GM12878 (cell line): ENCODE results near the gene RAPH1.
"Not testable (repeated sequence)": the region's sequence is repeated elsewhere in the genome, so short reads cannot be mapped to it uniquely, and the experiment has no call there.

Source experiments
- CEBPB ChIP-seq, 2 experiments: fragments of 150-350 bp in 1 of 2; IDR thresholded peaks; 2 replicates each; pipeline ENCODE4 v1.6.1; 2012 to 2014; ENCODE audit warnings: low read depth in 2 of 2, low read length in 2 of 2, borderline replicate concordance in 1 of 2, inconsistent platforms in 1 of 2
- NBN ChIP-seq: fragments of 450-650 bp; IDR thresholded peaks from 2 replicates; pipeline ENCODE4 v1.6.1; 2016
- POLR2A ChIP-seq: IDR thresholded peaks from 2 replicates; pipeline ENCODE4 v1.6.1; 2011; ENCODE audit warnings: low read depth, mild to moderate bottlenecking, low read length
- TCF12 ChIP-seq: IDR thresholded peaks from 2 replicates; pipeline ENCODE4 v1.6.1; 2011; ENCODE audit warnings: low read depth, mild to moderate bottlenecking, low read length
- TCF7 ChIP-seq: IDR thresholded peaks from 2 replicates; pipeline ENCODE4 v1.6.1; 2014; ENCODE audit warnings: antibody characterized with exemption, borderline replicate concordance
- TF ChIP-seq, protein P1 (sequence below): fragments of 450-650 bp; conservative IDR thresholded peaks from 2 replicates; pipeline ENCODE4 v1.6.1; 2017; ENCODE audit warnings: mild to moderate bottlenecking, moderate library complexity
- TF ChIP-seq, protein P2 (sequence below), 3 experiments: IDR thresholded peaks in 2 of 3; conservative IDR thresholded peaks in 1 of 3; 2 replicates each; pipeline ENCODE4 v1.5.1; 2011; ENCODE audit warnings: low read depth in 3 of 3, low read length in 3 of 3, mild to moderate bottlenecking in 3 of 3, control low read depth in 2 of 3, moderate library complexity in 2 of 3, inconsistent platforms in 1 of 3, mixed read lengths in 1 of 3; ENCODE audit not compliant: control insufficient read depth in 2 of 3, insufficient read depth in 1 of 3; ENCODE audit errors: extremely low read depth in 1 of 3
- TF ChIP-seq, protein P3 (sequence below): fragments of 450-650 bp; IDR thresholded peaks from 2 replicates; pipeline ENCODE4 v1.6.1; 2017; ENCODE audit warnings: mild to moderate bottlenecking

GRCh38 chr2:203429643-203430042 is 105.5 kb downstream of the RAPH1 start:
- not testable (repeated sequence) for TF ChIP-seq CEBPB (IDR thresholded peaks at IDR 0.05; ENCODE audit: borderline replicate concordance in 1 of 2, low read depth in 2 of 2, low read length in 2 of 2); TCF12; POLR2A; NBN; TCF7
- TF ChIP-seq, protein P1, sequence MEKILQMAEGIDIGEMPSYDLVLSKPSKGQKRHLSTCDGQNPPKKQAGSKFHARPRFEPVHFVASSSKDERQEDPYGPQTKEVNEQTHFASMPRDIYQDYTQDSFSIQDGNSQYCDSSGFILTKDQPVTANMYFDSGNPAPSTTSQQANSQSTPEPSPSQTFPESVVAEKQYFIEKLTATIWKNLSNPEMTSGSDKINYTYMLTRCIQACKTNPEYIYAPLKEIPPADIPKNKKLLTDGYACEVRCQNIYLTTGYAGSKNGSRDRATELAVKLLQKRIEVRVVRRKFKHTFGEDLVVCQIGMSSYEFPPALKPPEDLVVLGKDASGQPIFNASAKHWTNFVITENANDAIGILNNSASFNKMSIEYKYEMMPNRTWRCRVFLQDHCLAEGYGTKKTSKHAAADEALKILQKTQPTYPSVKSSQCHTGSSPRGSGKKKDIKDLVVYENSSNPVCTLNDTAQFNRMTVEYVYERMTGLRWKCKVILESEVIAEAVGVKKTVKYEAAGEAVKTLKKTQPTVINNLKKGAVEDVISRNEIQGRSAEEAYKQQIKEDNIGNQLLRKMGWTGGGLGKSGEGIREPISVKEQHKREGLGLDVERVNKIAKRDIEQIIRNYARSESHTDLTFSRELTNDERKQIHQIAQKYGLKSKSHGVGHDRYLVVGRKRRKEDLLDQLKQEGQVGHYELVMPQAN = not testable (repeated sequence)
- TF ChIP-seq, protein P2, sequence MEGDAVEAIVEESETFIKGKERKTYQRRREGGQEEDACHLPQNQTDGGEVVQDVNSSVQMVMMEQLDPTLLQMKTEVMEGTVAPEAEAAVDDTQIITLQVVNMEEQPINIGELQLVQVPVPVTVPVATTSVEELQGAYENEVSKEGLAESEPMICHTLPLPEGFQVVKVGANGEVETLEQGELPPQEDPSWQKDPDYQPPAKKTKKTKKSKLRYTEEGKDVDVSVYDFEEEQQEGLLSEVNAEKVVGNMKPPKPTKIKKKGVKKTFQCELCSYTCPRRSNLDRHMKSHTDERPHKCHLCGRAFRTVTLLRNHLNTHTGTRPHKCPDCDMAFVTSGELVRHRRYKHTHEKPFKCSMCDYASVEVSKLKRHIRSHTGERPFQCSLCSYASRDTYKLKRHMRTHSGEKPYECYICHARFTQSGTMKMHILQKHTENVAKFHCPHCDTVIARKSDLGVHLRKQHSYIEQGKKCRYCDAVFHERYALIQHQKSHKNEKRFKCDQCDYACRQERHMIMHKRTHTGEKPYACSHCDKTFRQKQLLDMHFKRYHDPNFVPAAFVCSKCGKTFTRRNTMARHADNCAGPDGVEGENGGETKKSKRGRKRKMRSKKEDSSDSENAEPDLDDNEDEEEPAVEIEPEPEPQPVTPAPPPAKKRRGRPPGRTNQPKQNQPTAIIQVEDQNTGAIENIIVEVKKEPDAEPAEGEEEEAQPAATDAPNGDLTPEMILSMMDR (IDR thresholded peaks at IDR 0.05 in 2 of 3, conservative IDR thresholded peaks at IDR 0.05 in 1 of 3; ENCODE audit: control insufficient read depth in 2 of 3, extremely low read depth in 1 of 3, insufficient read depth in 1 of 3, low read depth in 3 of 3, low read length in 3 of 3) = not testable (repeated sequence)
- TF ChIP-seq, protein P3, sequence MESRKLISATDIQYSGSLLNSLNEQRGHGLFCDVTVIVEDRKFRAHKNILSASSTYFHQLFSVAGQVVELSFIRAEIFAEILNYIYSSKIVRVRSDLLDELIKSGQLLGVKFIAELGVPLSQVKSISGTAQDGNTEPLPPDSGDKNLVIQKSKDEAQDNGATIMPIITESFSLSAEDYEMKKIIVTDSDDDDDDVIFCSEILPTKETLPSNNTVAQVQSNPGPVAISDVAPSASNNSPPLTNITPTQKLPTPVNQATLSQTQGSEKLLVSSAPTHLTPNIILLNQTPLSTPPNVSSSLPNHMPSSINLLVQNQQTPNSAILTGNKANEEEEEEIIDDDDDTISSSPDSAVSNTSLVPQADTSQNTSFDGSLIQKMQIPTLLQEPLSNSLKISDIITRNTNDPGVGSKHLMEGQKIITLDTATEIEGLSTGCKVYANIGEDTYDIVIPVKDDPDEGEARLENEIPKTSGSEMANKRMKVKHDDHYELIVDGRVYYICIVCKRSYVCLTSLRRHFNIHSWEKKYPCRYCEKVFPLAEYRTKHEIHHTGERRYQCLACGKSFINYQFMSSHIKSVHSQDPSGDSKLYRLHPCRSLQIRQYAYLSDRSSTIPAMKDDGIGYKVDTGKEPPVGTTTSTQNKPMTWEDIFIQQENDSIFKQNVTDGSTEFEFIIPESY = not testable (repeated sequence)
